Lower leg skin (tissue), 4 donors: ENCODE data around the gene ZBTB20. TPM values are rescaled to one million over a fixed set of nuclear protein-coding genes. Genes with fewer than 3 reads are reported as not detected.

Experiments used
- DNase-seq, 2 donors: peaks; one replicate each; pipeline ENCODE4 v3.0.0-alpha.2; 2019; ENCODE audit warnings: low spot score in 2 of 2
- H3K4me3 ChIP-seq: fragments of 200-600 bp; sonication (generic); 2 replicates; pipeline ENCODE4 v1.5.1; 2017; ENCODE audit warnings: mild to moderate bottlenecking, low read depth; ENCODE audit not compliant: poor library complexity, severe bottlenecking
- POLR2A ChIP-seq, 2 donors: fragments of 450-650 bp; IDR thresholded peaks; one replicate each; pipeline ENCODE4 v1.6.1; 2016 to 2017; ENCODE audit warnings: antibody characterized with exemption in 2 of 2, mild to moderate bottlenecking in 1 of 2, moderate library complexity in 1 of 2
- WGBS, 2 donors: methylation state at CpG; one replicate each; pipeline ENCODE4 v1.1.5; 2018; 5-methylcytosine and 5-hydroxymethylcytosine counted together
- intact Hi-C: fragments of 100-400 bp; cut with DNase I; formaldehyde crosslinking; loops from one replicate; pipeline ENCODE4 v1.15.0; 2023; ENCODE audit warnings: low total_unique reads
- total RNA-seq, 4 donors: library from RNA; depleted of rRNA; stranded (reverse); fragments of >200 nt; gene quantifications; one replicate each; pipeline ENCODE4 v1.1.0, GENCODE V29; 2016
- TF ChIP-seq, protein P1 (sequence below), 3 donors: fragments of 450-650 bp; IDR thresholded peaks; one replicate each; pipeline ENCODE4 v1.5.1; 2016; ENCODE audit warnings: antibody characterized with exemption in 3 of 3, mild to moderate bottlenecking in 3 of 3, moderate library complexity in 2 of 3

ZBTB20 gene
- total RNA-seq, 4 donors from 2014 or later, result 22.5 to 41.9 (median 33.1) TPM

DNA sequence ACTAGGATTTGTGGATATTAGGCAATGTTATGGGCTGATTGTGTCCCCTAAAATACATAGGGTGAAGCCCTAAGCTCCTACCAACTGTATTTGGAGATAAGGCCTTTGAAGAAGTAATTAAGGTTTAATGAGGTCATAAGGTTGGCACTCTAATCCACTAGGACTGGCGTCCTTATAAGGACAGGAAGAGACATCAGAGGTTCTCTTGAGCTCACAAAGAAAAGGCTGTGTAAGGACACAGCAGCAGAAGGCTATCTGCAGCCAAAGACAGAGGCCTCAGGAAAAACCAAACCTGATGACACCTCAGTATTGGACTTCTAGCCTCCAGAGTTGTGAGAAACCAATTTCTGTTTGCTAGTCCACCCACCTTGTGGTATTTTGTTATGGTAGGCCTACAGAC, 416.7 kb downstream of the ZBTB20 start:
- TF ChIP-seq, protein P1, sequence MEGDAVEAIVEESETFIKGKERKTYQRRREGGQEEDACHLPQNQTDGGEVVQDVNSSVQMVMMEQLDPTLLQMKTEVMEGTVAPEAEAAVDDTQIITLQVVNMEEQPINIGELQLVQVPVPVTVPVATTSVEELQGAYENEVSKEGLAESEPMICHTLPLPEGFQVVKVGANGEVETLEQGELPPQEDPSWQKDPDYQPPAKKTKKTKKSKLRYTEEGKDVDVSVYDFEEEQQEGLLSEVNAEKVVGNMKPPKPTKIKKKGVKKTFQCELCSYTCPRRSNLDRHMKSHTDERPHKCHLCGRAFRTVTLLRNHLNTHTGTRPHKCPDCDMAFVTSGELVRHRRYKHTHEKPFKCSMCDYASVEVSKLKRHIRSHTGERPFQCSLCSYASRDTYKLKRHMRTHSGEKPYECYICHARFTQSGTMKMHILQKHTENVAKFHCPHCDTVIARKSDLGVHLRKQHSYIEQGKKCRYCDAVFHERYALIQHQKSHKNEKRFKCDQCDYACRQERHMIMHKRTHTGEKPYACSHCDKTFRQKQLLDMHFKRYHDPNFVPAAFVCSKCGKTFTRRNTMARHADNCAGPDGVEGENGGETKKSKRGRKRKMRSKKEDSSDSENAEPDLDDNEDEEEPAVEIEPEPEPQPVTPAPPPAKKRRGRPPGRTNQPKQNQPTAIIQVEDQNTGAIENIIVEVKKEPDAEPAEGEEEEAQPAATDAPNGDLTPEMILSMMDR (IDR thresholded peaks at IDR 0.05), result no peak
- no peak for TF ChIP-seq POLR2A (IDR thresholded peaks at IDR 0.05)
- no peak overlapping the region for H3K4me3 ChIP-seq
- no peak for DNase-seq
- 67 to 80% methylated on average over 1 of the region's 1 CpG for WGBS, 2 donors
- intact Hi-C loops, result no loop called here

GRCh38 chr3:114727373-114727772, 419.7 kb downstream of the ZBTB20 start:
- DNase-seq, result no peak
- TF ChIP-seq POLR2A (IDR thresholded peaks at IDR 0.05), result no peak
- TF ChIP-seq, protein P1 (IDR thresholded peaks at IDR 0.05), result no peak
- no peak overlapping the region for H3K4me3 ChIP-seq
- intact Hi-C loops, result no loop called here
- WGBS, 2 donors, result 59 to 63% methylated on average over 1 of the region's 1 CpG

GRCh38 chr3:114725966-114726365, 421.1 kb downstream of the ZBTB20 start:
- TF ChIP-seq, protein P1 (IDR thresholded peaks at IDR 0.05), result no peak
- H3K4me3 ChIP-seq, result no peak overlapping the region
- 80 to 89% methylated on average over 3 of the region's 3 CpGs for WGBS, 2 donors
- intact Hi-C loops, result no loop called here
- no peak for DNase-seq

GRCh38 chr3:114722530-114722929, 424.6 kb downstream of the ZBTB20 start:
- no peak for DNase-seq
- TF ChIP-seq, protein P1 (IDR thresholded peaks at IDR 0.05), result no peak
- TF ChIP-seq POLR2A (IDR thresholded peaks at IDR 0.05), result no peak
- WGBS, 2 donors, result 98 to 100% methylated on average over 1 of the region's 1 CpG
- intact Hi-C loops, result no loop called here
- no peak overlapping the region for H3K4me3 ChIP-seq

DNA sequence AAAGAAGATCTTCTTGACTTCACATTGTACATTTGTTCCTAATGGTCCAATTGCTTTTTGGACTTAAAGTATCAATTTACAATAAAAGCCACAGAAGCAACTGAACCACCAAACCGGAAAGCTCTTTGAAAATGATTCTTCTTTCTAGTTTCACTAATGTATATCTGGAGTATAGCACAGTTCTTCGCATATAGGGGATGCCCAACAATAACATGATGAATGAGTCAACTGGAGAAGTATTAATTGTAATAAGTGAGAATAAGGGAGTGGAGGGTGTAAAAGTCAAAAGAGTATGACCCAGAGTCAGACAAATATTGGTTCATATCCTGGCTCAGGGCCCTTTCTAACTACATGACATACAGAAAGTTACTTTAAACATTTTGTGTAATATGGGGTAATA, 425.2 kb downstream of the ZBTB20 start:
- no peak for TF ChIP-seq POLR2A (IDR thresholded peaks at IDR 0.05)
- no peak overlapping the region for H3K4me3 ChIP-seq
- intact Hi-C loops, result no loop called here
- 91 to 92% methylated on average over 2 of the region's 2 CpGs for WGBS, 2 donors
- DNase-seq, result no peak

DNA sequence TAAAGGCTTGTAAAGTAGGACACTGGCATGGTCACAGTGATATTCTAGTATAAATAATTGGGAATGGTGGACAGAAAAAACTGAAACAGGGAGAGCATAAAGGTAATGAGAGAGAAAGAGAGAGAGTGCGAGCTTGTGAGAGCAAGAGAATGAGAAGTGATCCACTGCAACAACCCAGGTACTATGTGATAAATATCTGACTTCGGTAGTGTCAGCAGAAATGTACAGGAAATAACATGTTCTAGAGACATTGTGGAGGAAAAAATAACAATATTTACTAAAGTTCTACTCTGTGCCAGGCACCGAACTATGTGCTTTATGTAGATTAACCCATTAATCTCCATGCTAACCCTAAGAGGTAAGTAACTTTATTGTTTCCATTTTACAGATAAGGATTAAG, 425.9 kb downstream of the ZBTB20 start:
- intact Hi-C loops, result no loop called here
- no peak overlapping the region for H3K4me3 ChIP-seq
- WGBS, 2 donors, result 52% methylated on average over 3 of the region's 3 CpGs

More for the DNA sequence above, 425.9 kb downstream of the ZBTB20 start:
- TF ChIP-seq, protein P1 (IDR thresholded peaks at IDR 0.05), result no peak
- no peak for TF ChIP-seq POLR2A (IDR thresholded peaks at IDR 0.05)
- DNase-seq, result no peak
